NCI-H460 (cell line): Measurements from ENCODE around the gene ENDOU. TPM values are rescaled to one million over a fixed set of nuclear protein-coding genes. Genes with fewer than 3 reads are reported as not detected.
A peak's percentile ranks its signal among the peaks of the same experiment; 100 is the strongest.

Experiments used
- DNase-seq: peaks from one replicate; pipeline ENCODE4 v3.0.0-alpha.2; 2016; ENCODE audit warnings: low read depth; ENCODE audit errors: extremely low read depth
- total RNA-seq: library from RNA; depleted of rRNA; stranded (reverse); fragments of >200 nt; shearing (Covaris generic); gene quantifications from 2 replicates; pipeline ENCODE4 v1.2.3, GENCODE V29; 2014

ENDOU gene
- total RNA-seq, 1 experiment from 2014 or later, result 0.37 TPM

GRCh38 chr12:47757840-47758583, 32.7 kb upstream of the ENDOU start:
- DNase-seq, result no peak

- DNase-seq, result no peak
Measured at GRCh38 chr12:47757364-47757839, 32.1 kb upstream of the ENDOU start.

- no peak for DNase-seq
Measured at GRCh38 chr12:47755655-47756562, 30.6 kb upstream of the ENDOU start.

- no peak for DNase-seq
Measured at GRCh38 chr12:47754881-47755280, 29.6 kb upstream of the ENDOU start.

GRCh38 chr12:47754126-47754525, 28.8 kb upstream of the ENDOU start:
- DNase-seq, result no peak

GRCh38 chr12:47753021-47754001, 28.0 kb upstream of the ENDOU start:
- DNase-seq, result peak; percentile 91

- peak; percentile 85 for DNase-seq
Measured at GRCh38 chr12:47752552-47752951, 27.3 kb upstream of the ENDOU start.

- no peak for DNase-seq
Measured at GRCh38 chr12:47752121-47752520, 26.8 kb upstream of the ENDOU start.

GRCh38 chr12:47751561-47751960, 26.3 kb upstream of the ENDOU start:
- DNase-seq, result no peak

GRCh38 chr12:47750916-47751470, 25.7 kb upstream of the ENDOU start:
- no peak for DNase-seq

- no peak for DNase-seq
Measured at GRCh38 chr12:47750229-47750798, 25.0 kb upstream of the ENDOU start.

GRCh38 chr12:47748899-47749298, 23.6 kb upstream of the ENDOU start:
- DNase-seq, result no peak

GRCh38 chr12:47748507-47748828, 23.2 kb upstream of the ENDOU start:
- no peak for DNase-seq

GRCh38 chr12:47747596-47748506, 22.6 kb upstream of the ENDOU start:
- DNase-seq, result no peak

- DNase-seq, result no peak
Measured at GRCh38 chr12:47747126-47747525, 21.8 kb upstream of the ENDOU start.

GRCh38 chr12:47746523-47746922, 21.2 kb upstream of the ENDOU start:
- no peak for DNase-seq

- DNase-seq, result no peak
Measured at GRCh38 chr12:47746073-47746472, 20.8 kb upstream of the ENDOU start.

- no peak for DNase-seq
Measured at GRCh38 chr12:47745485-47746041, 20.3 kb upstream of the ENDOU start.
